ENCODE results near the gene PCP4.

Gene PCP4

GRCh38 chr21:39867198-39867650, at the start of gene PCP4:
TSS of gene PCP4 (plus strand) at chr21:39867438. CDS start at chr21:39867502, 64 bp downstream.
- no peaks in the 10 kb centered on the region for H3K27me3 ChIP-seq (ENCODE audit: control insufficient read depth, insufficient read depth, low read length)
- no peak within 1 kb of the TSS for H3K4me3 ChIP-seq (ENCODE audit: low read length)
- no peak within 1 kb of the TSS for H3K9ac ChIP-seq (ENCODE audit: low read length)
- peaks cover 5% of the 10 kb centered on the region for H3K4me1 ChIP-seq (ENCODE audit: control insufficient read depth, insufficient read depth, low read length)
- H3K9me3 ChIP-seq (ENCODE audit: control insufficient read depth, low read length): no peaks in the 10 kb centered on the region
- no peaks in the 10 kb centered on the region for H3K36me3 ChIP-seq (ENCODE audit: control insufficient read depth, insufficient read depth, low read length)

- no peaks in the 10 kb centered on the region for H3K4me1 ChIP-seq (ENCODE audit: control insufficient read depth, insufficient read depth, low read length)
- no peaks in the 10 kb centered on the region for H3K36me3 ChIP-seq (ENCODE audit: control insufficient read depth, insufficient read depth, low read length)
- H3K9me3 ChIP-seq (ENCODE audit: control insufficient read depth, low read length): no peaks in the 10 kb centered on the region
- no peaks in the 10 kb centered on the region for H3K27me3 ChIP-seq (ENCODE audit: control insufficient read depth, insufficient read depth, low read length)
- no peak overlapping the region for H3K4me3 ChIP-seq (ENCODE audit: low read length)
- no peak overlapping the region for H3K9ac ChIP-seq (ENCODE audit: low read length)
These were observed 48.7 kb upstream of the PCP4 start for GRCh38 chr21:39818557-39818956.

GRCh38 chr21:39822042-39822441, 45.2 kb upstream of the PCP4 start:
- no peaks in the 10 kb centered on the region for H3K9me3 ChIP-seq (ENCODE audit: control insufficient read depth, low read length)
- H3K4me1 ChIP-seq (ENCODE audit: control insufficient read depth, insufficient read depth, low read length): no peaks in the 10 kb centered on the region
- no peak overlapping the region for H3K9ac ChIP-seq (ENCODE audit: low read length)
- no peaks in the 10 kb centered on the region for H3K36me3 ChIP-seq (ENCODE audit: control insufficient read depth, insufficient read depth, low read length)
- no peaks in the 10 kb centered on the region for H3K27me3 ChIP-seq (ENCODE audit: control insufficient read depth, insufficient read depth, low read length)
- H3K4me3 ChIP-seq (ENCODE audit: low read length): no peak overlapping the region

- Histone ChIP-seq H3K36me3 (ENCODE audit: control insufficient read depth, insufficient read depth, low read length) (no peaks in the 10 kb centered on the region), H3K9ac (ENCODE audit: low read length) (no peak overlapping the region), H3K4me3 (ENCODE audit: low read length) (no peak overlapping the region), H3K4me1 (ENCODE audit: control insufficient read depth, insufficient read depth, low read length) (no peaks in the 10 kb centered on the region), H3K27me3 (ENCODE audit: control insufficient read depth, insufficient read depth, low read length) (no peaks in the 10 kb centered on the region), H3K9me3 (ENCODE audit: control insufficient read depth, low read length) (no peaks in the 10 kb centered on the region)
These were observed 42.0 kb upstream of the PCP4 start for GRCh38 chr21:39825250-39825649.

- H3K4me1 ChIP-seq (ENCODE audit: control insufficient read depth, insufficient read depth, low read length): no peaks in the 10 kb centered on the region
- H3K9me3 ChIP-seq (ENCODE audit: control insufficient read depth, low read length): no peaks in the 10 kb centered on the region
- H3K4me3 ChIP-seq (ENCODE audit: low read length): no peak overlapping the region
- H3K36me3 ChIP-seq (ENCODE audit: control insufficient read depth, insufficient read depth, low read length): no peaks in the 10 kb centered on the region
- no peaks in the 10 kb centered on the region for H3K27me3 ChIP-seq (ENCODE audit: control insufficient read depth, insufficient read depth, low read length)
- no peak overlapping the region for H3K9ac ChIP-seq (ENCODE audit: low read length)
These were observed 32.7 kb upstream of the PCP4 start for GRCh38 chr21:39834543-39834942.

- no peak overlapping the region for H3K4me3 ChIP-seq (ENCODE audit: low read length)
- no peaks in the 10 kb centered on the region for H3K4me1 ChIP-seq (ENCODE audit: control insufficient read depth, insufficient read depth, low read length)
- no peaks in the 10 kb centered on the region for H3K27me3 ChIP-seq (ENCODE audit: control insufficient read depth, insufficient read depth, low read length)
- no peak overlapping the region for H3K9ac ChIP-seq (ENCODE audit: low read length)
- no peaks in the 10 kb centered on the region for H3K9me3 ChIP-seq (ENCODE audit: control insufficient read depth, low read length)
- H3K36me3 ChIP-seq (ENCODE audit: control insufficient read depth, insufficient read depth, low read length): no peaks in the 10 kb centered on the region
These were observed 29.3 kb upstream of the PCP4 start for GRCh38 chr21:39837861-39838359.

GRCh38 chr21:39840373-39841097, 26.7 kb upstream of the PCP4 start:
- H3K4me1 ChIP-seq (ENCODE audit: control insufficient read depth, insufficient read depth, low read length): no peaks in the 10 kb centered on the region
- no peaks in the 10 kb centered on the region for H3K27me3 ChIP-seq (ENCODE audit: control insufficient read depth, insufficient read depth, low read length)
- no peak overlapping the region for H3K9ac ChIP-seq (ENCODE audit: low read length)
- H3K36me3 ChIP-seq (ENCODE audit: control insufficient read depth, insufficient read depth, low read length): no peaks in the 10 kb centered on the region
- no peak overlapping the region for H3K4me3 ChIP-seq (ENCODE audit: low read length)
- H3K9me3 ChIP-seq (ENCODE audit: control insufficient read depth, low read length): no peaks in the 10 kb centered on the region

GRCh38 chr21:39842741-39843459, 24.3 kb upstream of the PCP4 start:
- H3K4me1 ChIP-seq (ENCODE audit: control insufficient read depth, insufficient read depth, low read length): no peaks in the 10 kb centered on the region
- H3K4me3 ChIP-seq (ENCODE audit: low read length): no peak overlapping the region
- no peaks in the 10 kb centered on the region for H3K9me3 ChIP-seq (ENCODE audit: control insufficient read depth, low read length)
- H3K36me3 ChIP-seq (ENCODE audit: control insufficient read depth, insufficient read depth, low read length): no peaks in the 10 kb centered on the region
- no peak overlapping the region for H3K9ac ChIP-seq (ENCODE audit: low read length)
- no peaks in the 10 kb centered on the region for H3K27me3 ChIP-seq (ENCODE audit: control insufficient read depth, insufficient read depth, low read length)

GRCh38 chr21:39843483-39843882, 23.8 kb upstream of the PCP4 start:
- Histone ChIP-seq H3K4me3 (ENCODE audit: low read length) (no peak overlapping the region), H3K27me3 (ENCODE audit: control insufficient read depth, insufficient read depth, low read length) (no peaks in the 10 kb centered on the region), H3K9me3 (ENCODE audit: control insufficient read depth, low read length) (no peaks in the 10 kb centered on the region), H3K36me3 (ENCODE audit: control insufficient read depth, insufficient read depth, low read length) (no peaks in the 10 kb centered on the region), H3K9ac (ENCODE audit: low read length) (no peak overlapping the region), H3K4me1 (ENCODE audit: control insufficient read depth, insufficient read depth, low read length) (no peaks in the 10 kb centered on the region)

GRCh38 chr21:39843916-39844315, 23.3 kb upstream of the PCP4 start:
- H3K4me1 ChIP-seq (ENCODE audit: control insufficient read depth, insufficient read depth, low read length): no peaks in the 10 kb centered on the region
- no peaks in the 10 kb centered on the region for H3K27me3 ChIP-seq (ENCODE audit: control insufficient read depth, insufficient read depth, low read length)
- H3K9ac ChIP-seq (ENCODE audit: low read length): no peak overlapping the region
- no peaks in the 10 kb centered on the region for H3K36me3 ChIP-seq (ENCODE audit: control insufficient read depth, insufficient read depth, low read length)
- no peak overlapping the region for H3K4me3 ChIP-seq (ENCODE audit: low read length)
- no peaks in the 10 kb centered on the region for H3K9me3 ChIP-seq (ENCODE audit: control insufficient read depth, low read length)

- Histone ChIP-seq H3K4me1 (ENCODE audit: control insufficient read depth, insufficient read depth, low read length) (no peaks in the 10 kb centered on the region), H3K36me3 (ENCODE audit: control insufficient read depth, insufficient read depth, low read length) (no peaks in the 10 kb centered on the region), H3K9me3 (ENCODE audit: control insufficient read depth, low read length) (no peaks in the 10 kb centered on the region), H3K4me3 (ENCODE audit: low read length) (no peak overlapping the region), H3K27me3 (ENCODE audit: control insufficient read depth, insufficient read depth, low read length) (no peaks in the 10 kb centered on the region), H3K9ac (ENCODE audit: low read length) (no peak overlapping the region)
These were observed 21.6 kb upstream of the PCP4 start for GRCh38 chr21:39845571-39846130.

GRCh38 chr21:39847877-39848276, 19.4 kb upstream of the PCP4 start:
- no peak overlapping the region for H3K4me3 ChIP-seq (ENCODE audit: low read length)
- no peaks in the 10 kb centered on the region for H3K9me3 ChIP-seq (ENCODE audit: control insufficient read depth, low read length)
- peaks cover 6% of the 10 kb centered on the region for H3K4me1 ChIP-seq (ENCODE audit: control insufficient read depth, insufficient read depth, low read length)
- no peaks in the 10 kb centered on the region for H3K27me3 ChIP-seq (ENCODE audit: control insufficient read depth, insufficient read depth, low read length)
- H3K36me3 ChIP-seq (ENCODE audit: control insufficient read depth, insufficient read depth, low read length): no peaks in the 10 kb centered on the region
- no peak overlapping the region for H3K9ac ChIP-seq (ENCODE audit: low read length)

Measured in mucosa of stomach (tissue), 1 donor.